HepG2 (cell line): ENCODE data around the gene CBX5. TPM values are rescaled to one million over a fixed set of nuclear protein-coding genes. Genes with fewer than 3 reads are reported as not detected.

Experiments used
- FOXA1 ChIP-seq, 2 experiments: fragments of 450-650 bp in 1 of 2; sonication (generic) in 1 of 2; formaldehyde crosslinking in 1 of 2; IDR thresholded peaks; 2 replicates each; pipeline versions ENCODE4 v1.4.0 to v1.6.1; 2016 to 2020; ENCODE audit warnings: missing genetic modification reagents in 1 of 2
- FOXO4 ChIP-seq: sonication (generic); formaldehyde crosslinking; conservative IDR thresholded peaks from 2 replicates; pipeline ENCODE4 v1.8.1; 2023; ENCODE audit warnings: missing genetic modification reagents
- HMGXB3 ChIP-seq: sonication (generic); formaldehyde crosslinking; IDR thresholded peaks from 2 replicates; pipeline ENCODE4 v1.4.0; 2020; ENCODE audit warnings: missing genetic modification reagents, borderline replicate concordance
- JDP2 ChIP-seq: sonication (generic); formaldehyde crosslinking; IDR thresholded peaks from 2 replicates; pipeline ENCODE4 v1.8.1; 2022; ENCODE audit warnings: missing genetic modification reagents, borderline replicate concordance
- NFKB2 ChIP-seq: sonication (generic); formaldehyde crosslinking; IDR thresholded peaks from 2 replicates; pipeline ENCODE4 v1.4.0; 2020; ENCODE audit warnings: missing genetic modification reagents, borderline replicate concordance
- PHF5A ChIP-seq: IDR thresholded peaks from one replicate; pipeline ENCODE4 v1.6.1; 2018; ENCODE audit warnings: low read depth, missing genetic modification reagents; ENCODE audit not compliant: unreplicated experiment
- POLR2A ChIP-seq, 2 experiments: IDR thresholded peaks; 2 replicates each; pipeline ENCODE4 v1.6.1; 2011; ENCODE audit warnings: low read depth in 2 of 2, low read length in 2 of 2, mild to moderate bottlenecking in 1 of 2, moderate library complexity in 1 of 2; ENCODE audit not compliant: insufficient read depth in 1 of 2
- RAD21 ChIP-seq: fragments of 450-650 bp; formaldehyde crosslinking; IDR thresholded peaks from 2 replicates; pipeline ENCODE4 v1.5.0; 2020; ENCODE audit warnings: mild to moderate bottlenecking
- REST ChIP-seq, 2 experiments: IDR thresholded peaks; 2 replicates each; pipeline ENCODE4 v1.6.1; 2011 to 2012; ENCODE audit warnings: low read length in 2 of 2, borderline replicate concordance in 1 of 2, low read depth in 1 of 2, mild to moderate bottlenecking in 1 of 2, moderate library complexity in 1 of 2
- ZNF251 ChIP-seq: sonication (generic); formaldehyde crosslinking; IDR thresholded peaks from 2 replicates; pipeline ENCODE4 v1.9.0; 2021; ENCODE audit warnings: mild to moderate bottlenecking, missing genetic modification reagents
- ZNF451 ChIP-seq: sonication (generic); formaldehyde crosslinking; IDR thresholded peaks from 2 replicates; pipeline ENCODE4 v1.5.0; 2020; ENCODE audit warnings: mild to moderate bottlenecking, missing genetic modification reagents
- ZNF552 ChIP-seq: sonication (generic); formaldehyde crosslinking; IDR thresholded peaks from 2 replicates; pipeline ENCODE4 v1.9.0; 2022; ENCODE audit warnings: missing genetic modification reagents, mild to moderate bottlenecking, borderline replicate concordance
- ZNF557 ChIP-seq: sonication (generic); formaldehyde crosslinking; IDR thresholded peaks from 2 replicates; pipeline ENCODE4 v1.4.0; 2020; ENCODE audit warnings: missing genetic modification reagents
- ZNF597 ChIP-seq: sonication (generic); formaldehyde crosslinking; IDR thresholded peaks from 2 replicates; pipeline ENCODE4 v1.5.0; 2020; ENCODE audit warnings: missing genetic modification reagents
- ZNF644 ChIP-seq: IDR thresholded peaks from 2 replicates; pipeline ENCODE4 v1.6.1; 2016; ENCODE audit warnings: low read depth
- ZNF691 ChIP-seq: sonication (generic); formaldehyde crosslinking; IDR thresholded peaks from 2 replicates; pipeline ENCODE4 v1.4.0; 2020; ENCODE audit warnings: missing genetic modification reagents, low read depth, mild to moderate bottlenecking, borderline replicate concordance
- ZNF773 ChIP-seq: sonication (generic); formaldehyde crosslinking; IDR thresholded peaks from 2 replicates; pipeline ENCODE4 v1.4.0; 2020; ENCODE audit warnings: missing genetic modification reagents, borderline replicate concordance
- ZNF792 ChIP-seq: IDR thresholded peaks from 2 replicates; pipeline ENCODE4 v1.6.1; 2016
- polyA plus RNA-seq, 8 experiments: library from polyadenylated mRNA; depleted of rRNA in 3 of 8; stranded (reverse) in 7 of 8; unstranded in 1 of 8; fragments of >200 nt; fragmentation: Illumina TruSeq in 4 of 8; extraction: Trizol in 4 of 8; gene quantifications; 2 replicates each; pipeline versions ENCODE4 v1.2.1 to v1.2.3, GENCODE V29; 2011 to 2016; ENCODE audit warnings: low read depth in 4 of 8, missing spikeins in 1 of 8, mixed read lengths in 1 of 8; ENCODE audit not compliant: insufficient read depth in 1 of 8
- total RNA-seq, 5 experiments: library from RNA; depleted of rRNA; stranded (reverse); fragments of >200 nt; fragmentation: Illumina TruSeq; extraction: Trizol; gene quantifications; 2 replicates each; pipeline ENCODE4 v1.2.3, GENCODE V29; 2016; ENCODE audit warnings: low read depth in 1 of 5

The CBX5 gene
- total and polyA plus RNA-seq, 2 of the 13 experiments (the other 11 are each of a cell fraction or from before 2014, with no cell fraction given) = 16.0 to 22.2 TPM

GRCh38 chr12:54294152-54294952 is 14.4 kb upstream of the CBX5 start (continued):
- TF ChIP-seq POLR2A (IDR thresholded peaks at IDR 0.05; ENCODE audit: insufficient read depth in 1 of 2, low read depth in 2 of 2, low read length in 2 of 2) (peak; percentile 22 to 36; a peak in 2 of 4 replicates), HMGXB3 (no peak), ZNF792 (CRISPR knock-in tag) (no peak), ZNF773 (CRISPR knock-in tag) (no peak), JDP2 (no peak), ZNF691 (CRISPR knock-in tag) (no peak), PHF5A (CRISPR knock-in tag) (peak; percentile 43), RAD21 (CRISPR knock-in tag) (peak; percentile 84), REST (IDR thresholded peaks at IDR 0.05; ENCODE audit: borderline replicate concordance in 1 of 2, low read depth in 1 of 2, low read length in 2 of 2) (no peak), ZNF552 (CRISPR knock-in tag) (no peak), FOXA1 (IDR thresholded peaks at IDR 0.05) (no peak), FOXA1 (CRISPR knock-in tag; IDR thresholded peaks at IDR 0.05) (0 out of 2 replicates have a peak, but pooled peaks have one; percentile 8), ZNF251 (CRISPR knock-in tag) (no peak), ZNF451 (CRISPR knock-in tag) (no peak), FOXO4 (no peak), ZNF597 (no peak), ZNF644 (CRISPR knock-in tag) (no peak), ZNF557 (CRISPR knock-in tag) (no peak), NFKB2 (no peak)
